GM10266 (cell line): Measurements from ENCODE around the gene SH3TC1.

Source experiments
- DNase-seq: peaks from one replicate; pipeline ENCODE4 v3.0.0; 2012; ENCODE audit errors: extremely low spot score
- CTCF ChIP-seq: IDR thresholded peaks from 2 replicates; pipeline ENCODE4 v1.5.1; 2012; ENCODE audit warnings: mild to moderate bottlenecking, low read depth; ENCODE audit not compliant: control insufficient read depth, insufficient read depth; ENCODE audit errors: missing control alignments

SH3TC1 gene

GRCh38 chr4:8283631-8284121, 84.6 kb downstream of the SH3TC1 start:
- TF ChIP-seq CTCF = no peak
- DNase-seq = no peak

GRCh38 chr4:8284391-8284790, 85.3 kb downstream of the SH3TC1 start:
- no peak for TF ChIP-seq CTCF
- no peak for DNase-seq

GRCh38 chr4:8285143-8285975, 86.3 kb downstream of the SH3TC1 start:
- TF ChIP-seq CTCF = no peak
- DNase-seq = no peak

- no peak for DNase-seq
- TF ChIP-seq CTCF = no peak
These were observed 87.1 kb downstream of the SH3TC1 start for GRCh38 chr4:8285976-8286718.

GRCh38 chr4:8286719-8287342, 87.7 kb downstream of the SH3TC1 start:
- DNase-seq = no peak
- no peak for TF ChIP-seq CTCF

GRCh38 chr4:8287343-8288280, 88.5 kb downstream of the SH3TC1 start:
- no peak for DNase-seq
- no peak for TF ChIP-seq CTCF
